ENCODE data around the gene CHRD. TPM values are rescaled to one million over a fixed set of nuclear protein-coding genes. Genes with fewer than 3 reads are reported as not detected.
A peak's percentile ranks its signal among the peaks of the same experiment; 100 is the strongest.

The CHRD gene
- total RNA-seq, result not detected

- POLR2A ChIA-PET, result no interaction called here
- Mint-ChIP-seq H3K36me3 (no peaks in the 10 kb centered on the region), H3K27me3 (peaks cover 52% of the 10 kb centered on the region), H3K27ac (no peak within 1 kb of the TSS), H3K4me3 (peak within 1 kb of the TSS; percentile 44), H3K4me1 (peaks cover 4% of the 10 kb centered on the region), H3K9me3 (no peaks in the 10 kb centered on the region)
- DNase-seq, result no peak
- ATAC-seq (ENCODE audit: low read depth), result no peak
These were observed at the start of gene CHRD for GRCh38 chr3:184379358-184380184. CHRD (plus strand) TSS chr3:184380054; CDS start chr3:184380319, 265 bp downstream.

DNA sequence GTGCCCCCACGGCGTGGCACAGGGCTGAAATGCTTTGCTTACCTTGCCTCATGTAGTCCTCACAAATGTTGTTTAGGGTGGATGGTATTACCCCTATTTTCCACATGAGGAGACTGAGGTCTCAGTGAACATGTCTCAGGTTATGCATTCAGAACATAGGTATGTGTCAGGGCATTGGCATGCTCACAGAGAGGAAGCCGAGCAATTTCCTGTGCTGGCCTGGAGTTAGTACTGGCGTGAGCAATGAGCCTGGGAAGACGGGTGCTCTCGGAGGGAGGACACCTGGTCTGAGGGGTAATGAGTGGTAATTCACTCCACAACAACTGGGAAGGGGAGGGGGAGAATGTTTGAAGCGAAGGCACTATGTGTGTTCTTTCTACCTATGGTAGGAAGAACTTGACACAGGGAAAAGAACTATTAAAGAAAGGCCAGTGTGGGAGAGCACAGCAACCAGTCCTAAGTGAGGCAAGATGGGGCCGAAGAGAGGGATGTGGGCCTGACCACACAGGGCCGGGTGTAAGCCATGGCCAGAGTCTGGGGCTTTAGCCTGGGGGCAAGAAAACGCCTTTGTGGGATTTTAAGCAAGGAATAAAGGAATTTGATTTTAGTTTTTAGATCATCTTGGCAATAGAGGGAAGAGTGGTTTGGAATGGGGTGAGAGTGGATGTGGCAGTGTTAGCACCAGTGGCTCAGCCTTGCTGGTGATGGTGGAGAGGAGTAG is 47.3 kb upstream of the CHRD start:
- H3K27ac Mint-ChIP-seq, result peak overlapping the region; percentile 72
- DNase-seq (no peak), ATAC-seq (ENCODE audit: low read depth) (no peak)
- peaks cover 40% of the 10 kb centered on the region for H3K36me3 Mint-ChIP-seq
- no peaks in the 10 kb centered on the region for H3K27me3 Mint-ChIP-seq
- no peaks in the 10 kb centered on the region for H3K9me3 Mint-ChIP-seq
- H3K4me1 Mint-ChIP-seq, result peaks cover 45% of the 10 kb centered on the region
- POLR2A ChIA-PET, result no interaction called here
- H3K4me3 Mint-ChIP-seq, result no peak overlapping the region

GRCh38 chr3:184333190-184333589 is 46.7 kb upstream of the CHRD start:
- DNase-seq, result no peak
- POLR2A ChIA-PET, result no interaction called here
- peaks cover 46% of the 10 kb centered on the region for H3K4me1 Mint-ChIP-seq
- peak overlapping the region; percentile 72 for H3K27ac Mint-ChIP-seq
- H3K9me3 Mint-ChIP-seq, result no peaks in the 10 kb centered on the region
- no peak overlapping the region for H3K4me3 Mint-ChIP-seq
- no peak for ATAC-seq (ENCODE audit: low read depth)
- no peaks in the 10 kb centered on the region for H3K27me3 Mint-ChIP-seq
- peaks cover 35% of the 10 kb centered on the region for H3K36me3 Mint-ChIP-seq

GRCh38 chr3:184333700-184334099 is 46.2 kb upstream of the CHRD start:
- Mint-ChIP-seq H3K36me3 (peaks cover 31% of the 10 kb centered on the region), H3K27me3 (no peaks in the 10 kb centered on the region), H3K9me3 (no peaks in the 10 kb centered on the region), H3K4me3 (no peak overlapping the region), H3K27ac (peak overlapping the region; percentile 78), H3K4me1 (peaks cover 46% of the 10 kb centered on the region)
- ATAC-seq (ENCODE audit: low read depth) (no peak), DNase-seq (no peak)
- POLR2A ChIA-PET, result no interaction called here

- H3K4me1 Mint-ChIP-seq, result peaks cover 44% of the 10 kb centered on the region
- H3K36me3 Mint-ChIP-seq, result peaks cover 23% of the 10 kb centered on the region
- POLR2A ChIA-PET, result interaction anchor here (1.3 kb wide), 1 partner anchor 19 kb away, joined by 4 read pairs; no protein-coding TSS in a partner anchor
These were observed 45.2 kb upstream of the CHRD start for GRCh38 chr3:184334470-184335158.

GRCh38 chr3:184335291-184335660 is 44.6 kb upstream of the CHRD start:
- DNase-seq, result no peak
- Mint-ChIP-seq H3K27me3 (no peaks in the 10 kb centered on the region), H3K27ac (peak overlapping the region; percentile 84), H3K4me1 (peaks cover 44% of the 10 kb centered on the region), H3K9me3 (no peaks in the 10 kb centered on the region), H3K36me3 (peaks cover 19% of the 10 kb centered on the region), H3K4me3 (peak overlapping the region; percentile 84)
- POLR2A ChIA-PET, result interaction anchor here (0.9 to 1.3 kb wide), 2 partner anchors 11 to 20 kb away, joined by 3 to 4 read pairs; no protein-coding TSS in a partner anchor
- no peak for ATAC-seq (ENCODE audit: low read depth)

More at GRCh38 chr3:184334470-184335158, 45.2 kb upstream of the CHRD start:
- DNase-seq (no peak), ATAC-seq (ENCODE audit: low read depth) (peak; percentile 43)
- peak overlapping the region; percentile 78 for H3K27ac Mint-ChIP-seq
- H3K9me3 Mint-ChIP-seq, result no peaks in the 10 kb centered on the region
- no peaks in the 10 kb centered on the region for H3K27me3 Mint-ChIP-seq
- H3K4me3 Mint-ChIP-seq, result no peak overlapping the region

DNA sequence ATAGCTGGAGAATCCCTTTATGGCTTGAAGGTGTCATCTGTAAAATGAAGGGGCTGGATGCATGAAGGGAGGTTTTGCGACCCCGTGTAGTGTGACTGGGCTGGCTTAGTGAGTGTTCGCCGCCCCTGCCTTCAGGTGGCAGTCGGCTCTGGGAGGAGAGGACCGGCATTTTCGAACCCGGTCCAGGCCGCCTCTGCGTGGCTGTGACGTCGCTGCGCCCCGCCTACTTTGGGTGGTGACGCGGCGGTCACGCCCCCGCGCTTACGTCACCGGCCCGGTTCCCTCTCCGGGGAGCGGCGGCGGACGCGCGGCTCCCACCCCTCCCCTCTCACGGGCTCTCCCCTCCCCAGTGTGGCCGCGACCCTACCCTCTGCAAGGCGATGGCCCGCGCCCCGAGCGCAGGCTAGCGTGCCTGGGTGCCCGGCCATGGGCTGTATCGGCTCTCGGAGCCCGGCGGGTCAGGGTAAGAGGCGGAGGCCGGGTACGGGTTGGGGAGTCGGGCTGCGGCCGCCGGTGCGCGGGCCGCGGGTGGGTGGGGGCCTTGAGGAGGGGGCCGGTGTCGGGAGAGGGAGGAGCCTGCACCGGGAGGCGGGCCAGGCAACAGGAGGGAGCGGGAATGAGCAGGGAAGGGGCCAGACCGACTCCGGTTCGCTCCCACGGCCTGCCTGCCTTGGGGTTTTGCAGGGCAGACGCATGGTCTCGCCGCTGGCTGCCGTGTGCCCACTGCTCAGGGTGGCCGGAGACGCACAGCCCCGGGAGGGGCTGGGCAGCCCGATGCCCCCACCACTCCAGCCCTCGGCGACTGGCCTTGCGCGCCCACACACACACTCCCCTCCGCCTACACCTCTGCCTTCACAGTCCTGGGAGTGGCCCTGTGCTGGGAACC is 44.0 kb upstream of the CHRD start:
- Mint-ChIP-seq H3K27ac (peak overlapping the region; percentile 86), H3K4me3 (peak overlapping the region; percentile 84), H3K36me3 (peaks cover 17% of the 10 kb centered on the region), H3K4me1 (peaks cover 47% of the 10 kb centered on the region), H3K27me3 (no peaks in the 10 kb centered on the region), H3K9me3 (no peaks in the 10 kb centered on the region)
- DNase-seq, result peak; percentile 95
- peak; percentile 65 for ATAC-seq (ENCODE audit: low read depth)
- POLR2A ChIA-PET, result interaction anchor here (0.9 to 1.3 kb wide), 2 partner anchors 12 to 20 kb away, joined by 3 to 4 read pairs; no protein-coding TSS in a partner anchor

DNA sequence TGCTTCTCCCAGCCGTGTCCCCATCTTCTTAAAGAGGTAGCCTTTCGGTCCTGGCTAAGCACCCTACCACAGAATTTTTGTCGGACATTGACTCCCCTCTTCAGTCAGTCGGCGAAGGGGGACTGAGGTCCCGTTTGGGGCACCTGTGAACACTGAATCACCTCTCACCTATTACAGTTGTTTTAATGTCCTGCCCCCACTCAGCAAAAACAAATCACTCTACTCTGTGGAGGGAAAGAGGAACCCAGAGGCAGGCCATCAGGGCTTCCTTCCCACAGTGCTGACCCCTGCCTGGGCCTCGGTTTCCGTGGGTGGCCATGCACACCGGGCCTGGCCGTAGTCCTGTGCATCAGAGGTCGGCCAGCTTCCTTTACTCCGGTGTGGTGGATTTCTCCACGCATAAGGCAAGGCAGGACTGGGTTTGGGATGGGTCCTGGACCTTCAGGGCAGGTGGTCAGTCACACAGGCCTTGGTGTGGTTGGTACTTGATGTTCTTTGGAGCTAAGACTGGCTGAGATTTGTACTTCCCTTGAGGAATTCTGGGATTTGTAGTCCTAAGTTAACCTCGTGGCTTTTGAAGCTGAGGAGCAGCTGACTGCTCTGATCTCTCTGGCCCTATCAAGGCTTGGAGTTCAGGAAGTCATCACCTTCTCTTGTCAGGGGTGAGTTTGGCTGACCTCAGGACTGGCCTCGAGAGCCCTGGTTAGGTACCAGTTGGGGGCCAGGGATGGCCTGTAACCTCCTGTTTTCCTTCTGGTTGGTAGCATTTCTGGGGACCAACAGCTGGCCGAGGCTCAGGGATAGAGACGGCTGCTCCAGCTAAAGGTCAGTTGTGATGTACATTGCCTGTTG is 43.1 kb upstream of the CHRD start:
- peak overlapping the region; percentile 86 for H3K27ac Mint-ChIP-seq
- H3K9me3 Mint-ChIP-seq, result no peaks in the 10 kb centered on the region
- POLR2A ChIA-PET, result interaction anchor here (1.3 kb wide), 1 partner anchor 22 kb away, joined by 3 read pairs; no protein-coding TSS in a partner anchor
- H3K36me3 Mint-ChIP-seq, result peaks cover 13% of the 10 kb centered on the region
- H3K4me3 Mint-ChIP-seq, result peak overlapping the region; percentile 84
- no peaks in the 10 kb centered on the region for H3K27me3 Mint-ChIP-seq
- DNase-seq, result no peak
- no peak for ATAC-seq (ENCODE audit: low read depth)
- H3K4me1 Mint-ChIP-seq, result peaks cover 45% of the 10 kb centered on the region

- Mint-ChIP-seq H3K9me3 (no peaks in the 10 kb centered on the region), H3K27me3 (no peaks in the 10 kb centered on the region), H3K27ac (peak within 1 kb of the TSS; percentile 86), H3K4me1 (peaks cover 41% of the 10 kb centered on the region), H3K4me3 (peak within 1 kb of the TSS; percentile 84), H3K36me3 (peaks cover 12% of the 10 kb centered on the region)
- DNase-seq, result no peak
- POLR2A ChIA-PET, result interaction anchor here (1.3 kb wide), 1 partner anchor 22 kb away, joined by 3 read pairs; no protein-coding TSS in a partner anchor
- ATAC-seq (ENCODE audit: low read depth), result no peak
These were observed 42.5 kb upstream of the CHRD start, which contains the start of gene FAM131A for GRCh38 chr3:184337399-184337714. FAM131A (plus strand) TSS chr3:184337600; CDS start chr3:184337631, 31 bp downstream.

DNA sequence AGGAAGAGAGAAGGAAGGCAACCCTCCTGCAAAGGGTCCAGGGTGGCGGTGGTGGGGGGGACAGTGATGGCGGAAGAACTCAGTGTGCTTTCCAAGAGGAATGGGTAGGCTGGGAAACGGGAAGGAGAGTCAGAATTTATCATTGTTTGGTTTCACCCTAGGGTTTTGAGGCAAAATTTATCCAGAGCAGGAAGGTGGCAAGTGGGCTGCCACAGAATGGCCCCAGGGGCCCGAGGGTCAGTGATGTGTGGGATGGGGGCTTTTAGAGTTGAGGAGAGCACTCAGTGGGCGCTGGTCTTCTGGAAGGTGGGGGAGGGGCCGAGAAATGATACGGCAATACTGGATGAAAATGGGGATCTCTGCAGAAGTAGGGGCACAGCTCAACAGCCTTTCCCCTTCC is 41.9 kb upstream of the CHRD start:
- peaks cover 35% of the 10 kb centered on the region for H3K4me1 Mint-ChIP-seq
- H3K27me3 Mint-ChIP-seq, result no peaks in the 10 kb centered on the region
- H3K27ac Mint-ChIP-seq, result peak overlapping the region; percentile 44
- POLR2A ChIA-PET, result interaction anchor here (1.3 kb wide), 1 partner anchor 23 kb away, joined by 3 read pairs; no protein-coding TSS in a partner anchor
- no peak overlapping the region for H3K4me3 Mint-ChIP-seq
- no peak for DNase-seq
- ATAC-seq (ENCODE audit: low read depth), result no peak
- H3K36me3 Mint-ChIP-seq, result peaks cover 6% of the 10 kb centered on the region
- H3K9me3 Mint-ChIP-seq, result no peaks in the 10 kb centered on the region

DNA sequence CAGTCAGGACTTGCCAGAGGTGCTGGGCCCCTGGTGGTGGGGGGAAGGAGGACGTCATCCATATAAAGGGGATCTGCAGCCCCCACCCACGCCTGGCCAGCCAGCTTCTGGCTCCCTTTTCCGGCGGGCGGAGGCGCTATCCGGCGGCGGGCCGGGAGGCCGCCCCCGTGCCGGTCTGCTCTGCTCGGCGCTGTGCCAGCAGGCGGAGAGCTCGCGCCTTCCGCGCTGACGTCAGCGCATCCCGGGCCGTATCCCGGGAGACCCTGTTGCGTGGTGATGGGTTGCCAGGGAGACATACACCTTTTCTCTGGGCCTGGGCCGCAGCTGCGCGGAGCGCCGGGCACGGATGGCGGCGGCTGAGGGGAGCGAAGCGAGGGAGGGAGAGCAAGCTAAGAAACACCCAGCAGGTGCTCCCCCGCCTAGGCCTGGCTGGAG is 41.3 kb upstream of the CHRD start:
- peaks cover 30% of the 10 kb centered on the region for H3K4me1 Mint-ChIP-seq
- no peak for DNase-seq
- POLR2A ChIA-PET, result no interaction called here
- H3K4me3 Mint-ChIP-seq, result no peak overlapping the region
- H3K27me3 Mint-ChIP-seq, result no peaks in the 10 kb centered on the region
- peaks cover 4% of the 10 kb centered on the region for H3K36me3 Mint-ChIP-seq
- no peak for ATAC-seq (ENCODE audit: low read depth)
- no peaks in the 10 kb centered on the region for H3K9me3 Mint-ChIP-seq
- no peak overlapping the region for H3K27ac Mint-ChIP-seq

DNA sequence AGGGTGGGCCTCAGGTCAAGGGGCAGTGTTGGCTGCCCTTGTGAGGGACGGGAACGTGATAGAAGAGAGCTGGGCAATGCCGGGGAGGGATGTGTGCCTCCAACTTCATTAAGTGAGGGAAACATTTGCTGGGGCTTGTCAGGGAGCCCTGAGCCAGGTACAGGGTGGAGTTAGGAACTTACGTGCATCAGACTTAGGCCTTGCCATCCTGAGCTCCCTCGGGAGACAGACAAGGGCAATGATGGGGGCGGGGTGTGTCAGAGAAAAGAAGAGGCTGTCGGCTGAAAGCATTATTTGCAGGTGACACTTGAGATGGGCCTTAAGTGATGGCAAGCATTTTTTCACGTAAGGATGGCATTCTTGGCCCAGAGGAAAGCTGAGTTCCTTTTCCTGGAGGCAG is 40.9 kb upstream of the CHRD start:
- no peak overlapping the region for H3K4me3 Mint-ChIP-seq
- peaks cover 26% of the 10 kb centered on the region for H3K4me1 Mint-ChIP-seq
- POLR2A ChIA-PET, result no interaction called here
- no peaks in the 10 kb centered on the region for H3K27me3 Mint-ChIP-seq
- H3K9me3 Mint-ChIP-seq, result no peaks in the 10 kb centered on the region
- ATAC-seq (ENCODE audit: low read depth) (no peak), DNase-seq (no peak)
- H3K36me3 Mint-ChIP-seq, result peaks cover 4% of the 10 kb centered on the region
- H3K27ac Mint-ChIP-seq, result no peak overlapping the region

Data from activated naive CD8-positive, alpha-beta T cell treated with anti-CD3 and anti-CD28 coated beads, Interleukin-2, amount 10 ng/mL, durations not matched to agents 7 days and 5 days (primary cell).